ENCODE measurements around the gene TCEANC2.

TCEANC2 gene

GRCh38 chr1:54127594-54128300, 74.3 kb downstream of the TCEANC2 start:
- Histone ChIP-seq H3K4me1 (ENCODE audit: control insufficient read depth, insufficient read depth, low read length) (peaks cover 12% of the 10 kb centered on the region; the same call in 1 of the 2 replicates), H3K27ac (ENCODE audit: low read depth, low read length) (no peak overlapping the region), H3K36me3 (ENCODE audit: control insufficient read depth, insufficient read depth, low read length) (no peaks in the 10 kb centered on the region), H3K27me3 (ENCODE audit: control insufficient read depth, insufficient read depth, low read length) (peaks cover 4% of the 10 kb centered on the region), H3K4me3 (ENCODE audit: low read depth, low read length) (no peak overlapping the region), H3K9ac (ENCODE audit: low read depth, low read length) (no peak overlapping the region), H3K9me3 (ENCODE audit: control insufficient read depth, insufficient read depth, low read length) (no peaks in the 10 kb centered on the region)

- Histone ChIP-seq H3K9me3 (ENCODE audit: control insufficient read depth, insufficient read depth, low read length) (no peaks in the 10 kb centered on the region), H3K36me3 (ENCODE audit: control insufficient read depth, insufficient read depth, low read length) (no peaks in the 10 kb centered on the region), H3K9ac (ENCODE audit: low read depth, low read length) (no peak overlapping the region), H3K27me3 (ENCODE audit: control insufficient read depth, insufficient read depth, low read length) (no peaks in the 10 kb centered on the region), H3K27ac (ENCODE audit: low read depth, low read length) (no peak overlapping the region), H3K4me1 (ENCODE audit: control insufficient read depth, insufficient read depth, low read length) (no peaks in the 10 kb centered on the region; the same call in 1 of the 2 replicates), H3K4me3 (ENCODE audit: low read depth, low read length) (no peak overlapping the region)
Measured at GRCh38 chr1:54129858-54130257, 76.5 kb downstream of the TCEANC2 start.

- H3K27ac ChIP-seq (ENCODE audit: low read depth, low read length): no peak overlapping the region
- H3K36me3 ChIP-seq (ENCODE audit: control insufficient read depth, insufficient read depth, low read length): no peaks in the 10 kb centered on the region
- H3K4me1 ChIP-seq (ENCODE audit: control insufficient read depth, insufficient read depth, low read length): peaks cover 14% of the 10 kb centered on the region
- H3K9ac ChIP-seq (ENCODE audit: low read depth, low read length): no peak overlapping the region
- no peaks in the 10 kb centered on the region for H3K27me3 ChIP-seq (ENCODE audit: control insufficient read depth, insufficient read depth, low read length)
- H3K4me3 ChIP-seq (ENCODE audit: low read depth, low read length): no peak overlapping the region
- no peaks in the 10 kb centered on the region for H3K9me3 ChIP-seq (ENCODE audit: control insufficient read depth, insufficient read depth, low read length)
Measured at GRCh38 chr1:54131419-54131818, 78.0 kb downstream of the TCEANC2 start.

GRCh38 chr1:54132495-54132894, 79.1 kb downstream of the TCEANC2 start:
- Histone ChIP-seq H3K27ac (ENCODE audit: low read depth, low read length) (no peak overlapping the region), H3K36me3 (ENCODE audit: control insufficient read depth, insufficient read depth, low read length) (no peaks in the 10 kb centered on the region), H3K9me3 (ENCODE audit: control insufficient read depth, insufficient read depth, low read length) (no peaks in the 10 kb centered on the region), H3K9ac (ENCODE audit: low read depth, low read length) (no peak overlapping the region), H3K4me1 (ENCODE audit: control insufficient read depth, insufficient read depth, low read length) (peaks cover 20% of the 10 kb centered on the region), H3K27me3 (ENCODE audit: control insufficient read depth, insufficient read depth, low read length) (no peaks in the 10 kb centered on the region), H3K4me3 (ENCODE audit: low read depth, low read length) (no peak overlapping the region)

- Histone ChIP-seq H3K27ac (ENCODE audit: low read depth, low read length) (no peak overlapping the region), H3K27me3 (ENCODE audit: control insufficient read depth, insufficient read depth, low read length) (no peaks in the 10 kb centered on the region), H3K4me3 (ENCODE audit: low read depth, low read length) (no peak overlapping the region), H3K9ac (ENCODE audit: low read depth, low read length) (no peak overlapping the region), H3K36me3 (ENCODE audit: control insufficient read depth, insufficient read depth, low read length) (no peaks in the 10 kb centered on the region), H3K4me1 (ENCODE audit: control insufficient read depth, insufficient read depth, low read length) (peaks cover 21% of the 10 kb centered on the region), H3K9me3 (ENCODE audit: control insufficient read depth, insufficient read depth, low read length) (no peaks in the 10 kb centered on the region)
Measured at GRCh38 chr1:54134295-54134694, 80.9 kb downstream of the TCEANC2 start.

GRCh38 chr1:54135436-54136120, 82.2 kb downstream of the TCEANC2 start:
- Histone ChIP-seq H3K36me3 (ENCODE audit: control insufficient read depth, insufficient read depth, low read length) (no peaks in the 10 kb centered on the region), H3K4me3 (ENCODE audit: low read depth, low read length) (no peak overlapping the region), H3K9me3 (ENCODE audit: control insufficient read depth, insufficient read depth, low read length) (no peaks in the 10 kb centered on the region), H3K27ac (ENCODE audit: low read depth, low read length) (peak overlapping the region; percentile 78), H3K27me3 (ENCODE audit: control insufficient read depth, insufficient read depth, low read length) (no peaks in the 10 kb centered on the region), H3K4me1 (ENCODE audit: control insufficient read depth, insufficient read depth, low read length) (peaks cover 21% of the 10 kb centered on the region), H3K9ac (ENCODE audit: low read depth, low read length) (peak overlapping the region; percentile 27; the same call in 1 of the 2 replicates)

- Histone ChIP-seq H3K4me3 (ENCODE audit: low read depth, low read length) (no peak overlapping the region), H3K9me3 (ENCODE audit: control insufficient read depth, insufficient read depth, low read length) (no peaks in the 10 kb centered on the region), H3K27ac (ENCODE audit: low read depth, low read length) (peak overlapping the region; percentile 78), H3K9ac (ENCODE audit: low read depth, low read length) (0 out of 2 replicates have a peak overlapping the region, but pooled peaks have one; percentile 27), H3K27me3 (ENCODE audit: control insufficient read depth, insufficient read depth, low read length) (no peaks in the 10 kb centered on the region), H3K36me3 (ENCODE audit: control insufficient read depth, insufficient read depth, low read length) (no peaks in the 10 kb centered on the region), H3K4me1 (ENCODE audit: control insufficient read depth, insufficient read depth, low read length) (peaks cover 21% of the 10 kb centered on the region)
Measured at GRCh38 chr1:54136269-54136896, 83.0 kb downstream of the TCEANC2 start.

GRCh38 chr1:54136963-54137533, 83.6 kb downstream of the TCEANC2 start:
- Histone ChIP-seq H3K27me3 (ENCODE audit: control insufficient read depth, insufficient read depth, low read length) (no peaks in the 10 kb centered on the region), H3K9ac (ENCODE audit: low read depth, low read length) (no peak overlapping the region), H3K4me3 (ENCODE audit: low read depth, low read length) (no peak overlapping the region), H3K4me1 (ENCODE audit: control insufficient read depth, insufficient read depth, low read length) (peaks cover 21% of the 10 kb centered on the region), H3K9me3 (ENCODE audit: control insufficient read depth, insufficient read depth, low read length) (no peaks in the 10 kb centered on the region), H3K36me3 (ENCODE audit: control insufficient read depth, insufficient read depth, low read length) (no peaks in the 10 kb centered on the region), H3K27ac (ENCODE audit: low read depth, low read length) (no peak overlapping the region)

- Histone ChIP-seq H3K4me1 (ENCODE audit: control insufficient read depth, insufficient read depth, low read length) (peaks cover 21% of the 10 kb centered on the region), H3K27me3 (ENCODE audit: control insufficient read depth, insufficient read depth, low read length) (no peaks in the 10 kb centered on the region), H3K27ac (ENCODE audit: low read depth, low read length) (no peak overlapping the region), H3K36me3 (ENCODE audit: control insufficient read depth, insufficient read depth, low read length) (no peaks in the 10 kb centered on the region), H3K4me3 (ENCODE audit: low read depth, low read length) (no peak overlapping the region), H3K9ac (ENCODE audit: low read depth, low read length) (no peak overlapping the region), H3K9me3 (ENCODE audit: control insufficient read depth, insufficient read depth, low read length) (no peaks in the 10 kb centered on the region)
Measured at GRCh38 chr1:54137534-54138061, 84.2 kb downstream of the TCEANC2 start.

- H3K27ac ChIP-seq (ENCODE audit: low read depth, low read length): no peak overlapping the region
Measured at GRCh38 chr1:54138994-54139393, 85.6 kb downstream of the TCEANC2 start.

More at GRCh38 chr1:54138994-54139393, 85.6 kb downstream of the TCEANC2 start:
- Histone ChIP-seq H3K4me3 (ENCODE audit: low read depth, low read length) (no peak overlapping the region), H3K9me3 (ENCODE audit: control insufficient read depth, insufficient read depth, low read length) (no peaks in the 10 kb centered on the region), H3K36me3 (ENCODE audit: control insufficient read depth, insufficient read depth, low read length) (no peaks in the 10 kb centered on the region), H3K9ac (ENCODE audit: low read depth, low read length) (no peak overlapping the region), H3K4me1 (ENCODE audit: control insufficient read depth, insufficient read depth, low read length) (peaks cover 21% of the 10 kb centered on the region), H3K27me3 (ENCODE audit: control insufficient read depth, insufficient read depth, low read length) (no peaks in the 10 kb centered on the region)

Measured in HUES48 (cell line).